Measurements from ENCODE around the gene ZCCHC24. TPM values are rescaled to one million over a fixed set of nuclear protein-coding genes. Genes with fewer than 3 reads are reported as not detected.

The ZCCHC24 gene
- total RNA-seq, 3 donors from 2014 or later, result 5.6 to 125 (median 22.8) TPM

GRCh38 chr10:79401015-79401921 is 44.2 kb downstream of the ZCCHC24 start:
- intact Hi-C loops (cut with DNase I, micrococcal nuclease), result loop anchor here in 1 of 2 donors (5.0 kb wide), 1 partner anchor 41 kb away; no protein-coding TSS in a partner anchor
- H3K9me3 ChIP-seq, result no peaks in the 10 kb centered on the region
- DNase-seq (peak in 2 of 3 donors; percentile 47 to 68), ATAC-seq (no peak)
- no peak overlapping the region for H3K4me3 ChIP-seq
- no peak for TF ChIP-seq CTCF (IDR thresholded peaks at IDR 0.05)
- H3K4me1 ChIP-seq (ENCODE audit: low read depth), result peaks cover 16% of the 10 kb centered on the region
- no peaks in the 10 kb centered on the region for H3K36me3 ChIP-seq (ENCODE audit: low read depth)

- Histone ChIP-seq H3K4me3 (no peak overlapping the region), H3K9me3 (no peaks in the 10 kb centered on the region), H3K4me1 (ENCODE audit: low read depth) (peaks cover 13% of the 10 kb centered on the region), H3K36me3 (ENCODE audit: low read depth) (no peaks in the 10 kb centered on the region)
- peak; percentile 14 for TF ChIP-seq CTCF (IDR thresholded peaks at IDR 0.05)
- intact Hi-C loops (cut with DNase I, micrococcal nuclease), result loop anchor here in 1 of 2 donors (5.0 kb wide), 1 partner anchor 42 kb away; no protein-coding TSS in a partner anchor
- DNase-seq, result peak; percentile 46 to 65 (median 61)
- ATAC-seq, result peak; percentile 27
Measured at GRCh38 chr10:79400146-79401004, 45.0 kb downstream of the ZCCHC24 start.

GRCh38 chr10:79399223-79399831 is 46.1 kb downstream of the ZCCHC24 start:
- TF ChIP-seq CTCF (IDR thresholded peaks at IDR 0.05), result no peak
- intact Hi-C loops (cut with DNase I, micrococcal nuclease), result no loop called here

GRCh38 chr10:79398642-79399041 is 46.8 kb downstream of the ZCCHC24 start:
- intact Hi-C loops (cut with DNase I, micrococcal nuclease), result no loop called here
- Histone ChIP-seq H3K4me1 (ENCODE audit: low read depth) (peaks cover 7% of the 10 kb centered on the region), H3K4me3 (no peak overlapping the region), H3K9me3 (no peaks in the 10 kb centered on the region), H3K36me3 (ENCODE audit: low read depth) (no peaks in the 10 kb centered on the region)
- no peak for TF ChIP-seq CTCF (IDR thresholded peaks at IDR 0.05)
- no peak for ATAC-seq
- no peak for DNase-seq

More at GRCh38 chr10:79399223-79399831, 46.1 kb downstream of the ZCCHC24 start:
- Histone ChIP-seq H3K4me1 (ENCODE audit: low read depth) (peaks cover 13% of the 10 kb centered on the region), H3K9me3 (no peaks in the 10 kb centered on the region), H3K36me3 (ENCODE audit: low read depth) (no peaks in the 10 kb centered on the region), H3K4me3 (no peak overlapping the region)
- peak; percentile 79 to 82 (median 81) for DNase-seq
- peak; percentile 83 for ATAC-seq
